Keratinocyte (primary cell): Measurements from ENCODE around the gene UQCC2. TPM values are rescaled to one million over a fixed set of nuclear protein-coding genes. Genes with fewer than 3 reads are reported as not detected.

Experiments used
- DNase-seq: peaks from one replicate; pipeline ENCODE4 v3.0.0-alpha.2; 2011; ENCODE audit warnings: low read depth, missing footprints, low spot score
- FAIRE-seq: peaks from 2 replicates; lab custom pipeline; 2011; peaks lifted over from hg19 to GRCh38; lab: Jason Lieb, UNC
- H2AFZ ChIP-seq: 2 replicates; pipeline ENCODE4 v1.6.0; 2012; ENCODE audit warnings: low read length, control low read depth, inconsistent platforms; ENCODE audit not compliant: control insufficient read depth
- H3K27ac ChIP-seq: 2 replicates; pipeline ENCODE4 v1.5.1; 2011; ENCODE audit warnings: low read length; ENCODE audit not compliant: control insufficient read depth, insufficient read depth
- H3K27me3 ChIP-seq: 3 replicates; pipeline ENCODE4 v1.6.0; 2011; ENCODE audit warnings: low read length; ENCODE audit not compliant: control insufficient read depth, insufficient read depth; ENCODE audit errors: extremely low read depth
- H3K36me3 ChIP-seq, 2 experiments: 2 replicates in 1 of 2; 3 replicates in 1 of 2; pipeline ENCODE4 v1.5.1; 2011; ENCODE audit warnings: low read length in 2 of 2, mild to moderate bottlenecking in 1 of 2; ENCODE audit not compliant: control insufficient read depth in 2 of 2, insufficient read depth in 2 of 2; ENCODE audit errors: extremely low read depth in 1 of 2
- H3K4me1 ChIP-seq: 3 replicates; pipeline ENCODE4 v1.5.1; 2011; ENCODE audit warnings: low read length; ENCODE audit not compliant: control insufficient read depth, insufficient read depth; ENCODE audit errors: extremely low read depth
- H3K4me2 ChIP-seq: 3 replicates; pipeline ENCODE4 v1.6.0; 2011; ENCODE audit warnings: low read depth, low read length; ENCODE audit not compliant: control insufficient read depth, insufficient read depth; ENCODE audit errors: extremely low read depth
- H3K4me3 ChIP-seq, 3 experiments: fragments of 200-600 bp in 1 of 3; sonication (generic) in 1 of 3; 2 replicates in 2 of 3; 3 replicates in 1 of 3; pipeline ENCODE4 v1.5.1; 2011 to 2016; ENCODE audit warnings: low read length in 3 of 3, mild to moderate bottlenecking in 3 of 3, control low read depth in 2 of 3, inconsistent platforms in 1 of 3, low read depth in 1 of 3, mixed read lengths in 1 of 3, mixed run types in 1 of 3, moderate library complexity in 1 of 3; ENCODE audit not compliant: control insufficient read depth in 2 of 3, insufficient read depth in 2 of 3; ENCODE audit errors: extremely low read depth in 1 of 3
- H3K79me2 ChIP-seq: 2 replicates; pipeline ENCODE4 v1.6.0; 2012; ENCODE audit warnings: low read length; ENCODE audit not compliant: control insufficient read depth, insufficient read depth
- H3K9ac ChIP-seq: 3 replicates; pipeline ENCODE4 v1.6.0; 2011; ENCODE audit warnings: low read length; ENCODE audit not compliant: control insufficient read depth, insufficient read depth; ENCODE audit errors: extremely low read depth
- H3K9me1 ChIP-seq: 3 replicates; pipeline ENCODE4 v1.6.0; 2011; ENCODE audit warnings: low read length; ENCODE audit not compliant: control insufficient read depth, insufficient read depth; ENCODE audit errors: extremely low read depth
- H3K9me3 ChIP-seq: 2 replicates; pipeline ENCODE4 v1.5.1; 2012; ENCODE audit warnings: low read depth, low read length; ENCODE audit not compliant: control insufficient read depth
- H4K20me1 ChIP-seq: 3 replicates; pipeline ENCODE4 v1.6.0; 2011; ENCODE audit warnings: low read length; ENCODE audit not compliant: control insufficient read depth, insufficient read depth; ENCODE audit errors: extremely low read depth
- EZH2 ChIP-seq: IDR thresholded peaks from one replicate; pipeline ENCODE4 v1.6.1; 2012; ENCODE audit warnings: inconsistent platforms, mild to moderate bottlenecking, low read length, moderate library complexity
- dilution Hi-C: fragments of 300-500 bp; cut with MboI; formaldehyde crosslinking; loops from one replicate; pipeline ENCODE4 v1.7.0; 2020; ENCODE audit warnings: low sequenced_read_pairs; ENCODE audit not compliant: extremely low pct_ligation_motif_present
- polyA plus RNA-seq, 5 experiments: library from polyadenylated mRNA; depleted of rRNA in 3 of 5; stranded (reverse) in 3 of 5; stranded (forward) in 1 of 5; unstranded in 1 of 5; fragments of >200 nt; gene quantifications; 1 replicate in 1 of 5; 2 replicates in 3 of 5; 3 replicates in 1 of 5; pipeline versions ENCODE4 v1.2.1 to v1.2.3, GENCODE V29; 2011 to 2012; ENCODE audit warnings: missing spikeins in 2 of 5, low read depth in 1 of 5, low replicate concordance in 1 of 5
- TF ChIP-seq, protein P1 (sequence below), 3 experiments: IDR thresholded peaks in 1 of 3; conservative IDR thresholded peaks in 1 of 3; optimal IDR thresholded peaks in 1 of 3; 2 replicates in 2 of 3; 3 replicates in 1 of 3; pipeline versions ENCODE3 to v1.5.1; 2011; ENCODE audit warnings: low read length in 3 of 3, mild to moderate bottlenecking in 3 of 3, moderate library complexity in 2 of 3, control low read depth in 1 of 3, inconsistent platforms in 1 of 3; ENCODE audit not compliant: insufficient read depth in 2 of 3; ENCODE audit errors: extremely low read depth in 1 of 3

UQCC2 gene
- polyA plus RNA-seq, 1 donor (not counting 4 experiments of a cell fraction or from before 2014, with no cell fraction given) = 76.7 TPM

DNA sequence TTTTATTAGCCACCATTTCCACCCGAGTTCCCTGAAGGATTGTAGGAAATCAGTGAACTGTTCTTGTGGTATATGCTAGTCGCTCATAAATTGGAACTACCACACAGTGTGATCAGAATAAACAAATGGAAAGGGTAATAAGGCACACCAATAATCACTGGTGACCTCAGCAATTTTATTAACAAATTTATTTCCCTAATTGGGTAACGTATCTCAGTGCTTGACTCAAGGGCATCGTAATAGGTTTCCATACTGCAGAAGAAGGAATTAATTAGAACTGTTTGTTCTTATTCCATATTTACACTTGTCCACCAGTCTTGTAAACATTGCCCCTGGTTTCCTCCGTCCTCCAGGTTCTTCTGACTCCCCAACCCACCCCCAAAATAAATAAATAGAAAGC lies 10.0 kb upstream of the UQCC2 start:
- H3K4me3 ChIP-seq = no peak overlapping the region
- H2AFZ ChIP-seq = no peak overlapping the region
- H3K9me3 ChIP-seq = no peaks in the 10 kb centered on the region
- no peaks in the 10 kb centered on the region for H3K9me1 ChIP-seq
- FAIRE-seq (no peak), DNase-seq (no peak)
- no peaks in the 10 kb centered on the region for H3K79me2 ChIP-seq
- H3K36me3 ChIP-seq = no peaks in the 10 kb centered on the region
- peaks cover 30% of the 10 kb centered on the region for H3K4me1 ChIP-seq
- H3K27me3 ChIP-seq = peaks cover 9% of the 10 kb centered on the region
- H4K20me1 ChIP-seq = no peaks in the 10 kb centered on the region
- dilution Hi-C loops = no loop called here
- no peak overlapping the region for H3K4me2 ChIP-seq
- no peak for TF ChIP-seq EZH2
- TF ChIP-seq, protein P1, sequence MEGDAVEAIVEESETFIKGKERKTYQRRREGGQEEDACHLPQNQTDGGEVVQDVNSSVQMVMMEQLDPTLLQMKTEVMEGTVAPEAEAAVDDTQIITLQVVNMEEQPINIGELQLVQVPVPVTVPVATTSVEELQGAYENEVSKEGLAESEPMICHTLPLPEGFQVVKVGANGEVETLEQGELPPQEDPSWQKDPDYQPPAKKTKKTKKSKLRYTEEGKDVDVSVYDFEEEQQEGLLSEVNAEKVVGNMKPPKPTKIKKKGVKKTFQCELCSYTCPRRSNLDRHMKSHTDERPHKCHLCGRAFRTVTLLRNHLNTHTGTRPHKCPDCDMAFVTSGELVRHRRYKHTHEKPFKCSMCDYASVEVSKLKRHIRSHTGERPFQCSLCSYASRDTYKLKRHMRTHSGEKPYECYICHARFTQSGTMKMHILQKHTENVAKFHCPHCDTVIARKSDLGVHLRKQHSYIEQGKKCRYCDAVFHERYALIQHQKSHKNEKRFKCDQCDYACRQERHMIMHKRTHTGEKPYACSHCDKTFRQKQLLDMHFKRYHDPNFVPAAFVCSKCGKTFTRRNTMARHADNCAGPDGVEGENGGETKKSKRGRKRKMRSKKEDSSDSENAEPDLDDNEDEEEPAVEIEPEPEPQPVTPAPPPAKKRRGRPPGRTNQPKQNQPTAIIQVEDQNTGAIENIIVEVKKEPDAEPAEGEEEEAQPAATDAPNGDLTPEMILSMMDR (optimal IDR thresholded peaks at IDR 0.05 in 1 of 3, IDR thresholded peaks at IDR 0.05 in 1 of 3, conservative IDR thresholded peaks at IDR 0.05 in 1 of 3; ENCODE audit: extremely low read depth in 1 of 3, insufficient read depth in 2 of 3, low read length in 3 of 3) = no peak
- no peak overlapping the region for H3K27ac ChIP-seq
- H3K9ac ChIP-seq = no peak overlapping the region

DNA sequence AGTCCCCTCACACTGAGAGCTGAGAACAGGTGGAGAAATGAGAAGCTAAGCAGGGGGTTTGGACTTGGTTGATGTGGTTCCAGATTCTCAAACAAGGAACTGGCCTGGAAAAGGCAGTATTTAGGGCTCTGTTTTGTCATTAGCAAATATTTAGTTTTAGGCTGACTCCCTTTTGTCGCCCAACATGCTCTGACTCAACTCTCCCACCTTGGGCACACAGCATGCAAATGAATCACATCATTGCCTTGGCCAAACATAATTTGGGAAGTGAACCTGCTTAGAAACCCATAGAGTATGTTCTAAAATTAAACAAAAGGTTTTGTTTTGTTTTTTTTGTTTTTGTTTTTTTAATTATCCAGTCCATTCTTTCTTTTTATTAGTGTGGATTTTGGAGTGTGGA lies 9.5 kb upstream of the UQCC2 start:
- TF ChIP-seq, protein P1 (optimal IDR thresholded peaks at IDR 0.05 in 1 of 3, IDR thresholded peaks at IDR 0.05 in 1 of 3, conservative IDR thresholded peaks at IDR 0.05 in 1 of 3; ENCODE audit: extremely low read depth in 1 of 3, insufficient read depth in 2 of 3, low read length in 3 of 3) = no peak
- no peak for TF ChIP-seq EZH2
- no peak overlapping the region for H3K9ac ChIP-seq
- no peaks in the 10 kb centered on the region for H3K36me3 ChIP-seq
- H3K79me2 ChIP-seq = no peaks in the 10 kb centered on the region
- no peak overlapping the region for H3K4me3 ChIP-seq
- no peak overlapping the region for H3K27ac ChIP-seq
- H2AFZ ChIP-seq = no peak overlapping the region
- H4K20me1 ChIP-seq = no peaks in the 10 kb centered on the region
- H3K9me3 ChIP-seq = no peaks in the 10 kb centered on the region
- peaks cover 7% of the 10 kb centered on the region for H3K27me3 ChIP-seq
- dilution Hi-C loops = no loop called here
- H3K4me1 ChIP-seq = peaks cover 35% of the 10 kb centered on the region
- H3K4me2 ChIP-seq = no peak overlapping the region
- no peaks in the 10 kb centered on the region for H3K9me1 ChIP-seq
- DNase-seq (no peak), FAIRE-seq (no peak)
